ENCODE measurements around the gene OSBPL2. TPM values are rescaled to one million over a fixed set of nuclear protein-coding genes. Genes with fewer than 3 reads are reported as not detected.

Gene OSBPL2
- total and polyA plus RNA-seq, 2 donors (not counting 3 experiments of a cell fraction or from before 2014, with no cell fraction given), result 13.1 to 33.0 TPM

DNA sequence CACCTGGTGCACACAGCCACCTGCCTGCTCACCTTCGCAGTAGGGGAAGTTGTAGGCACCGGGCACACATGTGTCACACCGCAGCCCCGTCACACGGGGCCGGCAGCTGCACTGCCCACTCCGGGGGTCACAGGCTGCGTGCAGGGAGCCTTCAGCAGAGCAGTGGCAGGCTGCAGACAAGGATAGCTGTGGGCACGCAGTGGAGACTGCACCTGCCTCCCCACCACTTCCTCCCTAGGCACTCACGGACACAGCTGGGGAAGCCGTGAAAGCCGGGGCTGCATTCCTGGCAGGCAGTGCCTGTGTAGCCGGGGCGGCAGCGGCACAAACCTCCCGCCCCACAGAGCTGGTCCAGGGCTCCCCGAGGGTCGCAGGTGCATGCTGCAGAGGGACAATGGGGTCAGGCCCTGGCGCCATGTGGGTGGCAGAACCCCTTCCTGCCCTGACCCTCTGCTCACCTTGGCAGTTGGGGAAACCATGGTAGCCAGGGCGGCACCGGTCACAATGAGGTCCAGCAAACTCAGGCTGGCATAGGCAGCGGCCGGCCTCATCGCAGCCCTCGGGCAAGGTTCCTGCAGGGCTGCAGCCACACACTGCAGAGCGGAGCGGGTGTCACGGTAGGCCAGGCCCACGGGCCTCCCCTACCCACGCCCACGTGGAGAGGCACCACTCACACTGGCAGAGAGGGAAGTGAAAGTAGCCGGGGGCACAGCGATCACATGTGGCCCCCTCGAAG, 99.4 kb downstream of the OSBPL2 start:
- TF ChIP-seq GATA2 (IDR thresholded peaks at IDR 0.05; ENCODE audit: insufficient read depth, insufficient read length, low read depth, low read length) (no peak), FOS (IDR thresholded peaks at IDR 0.05; ENCODE audit: borderline replicate concordance, insufficient read depth, low read length) (no peak), EZH2 (IDR thresholded peaks at IDR 0.05; ENCODE audit: borderline replicate concordance, low read depth, low read length, severe bottlenecking) (no peak), JUN (IDR thresholded peaks at IDR 0.05; ENCODE audit: borderline replicate concordance, insufficient read depth, insufficient read length, low read depth) (no peak), POLR2AphosphoS5 (IDR thresholded peaks at IDR 0.05; ENCODE audit: insufficient read depth, low read depth, low read length) (no peak), POLR2A (IDR thresholded peaks at IDR 0.05; ENCODE audit: low read depth, low read length) (no peak), MYC (IDR thresholded peaks at IDR 0.05; ENCODE audit: low read depth, low read length) (no peak), MAX (IDR thresholded peaks at IDR 0.05; ENCODE audit: insufficient read depth, insufficient read length) (no peak)
- TF ChIP-seq, protein P1, sequence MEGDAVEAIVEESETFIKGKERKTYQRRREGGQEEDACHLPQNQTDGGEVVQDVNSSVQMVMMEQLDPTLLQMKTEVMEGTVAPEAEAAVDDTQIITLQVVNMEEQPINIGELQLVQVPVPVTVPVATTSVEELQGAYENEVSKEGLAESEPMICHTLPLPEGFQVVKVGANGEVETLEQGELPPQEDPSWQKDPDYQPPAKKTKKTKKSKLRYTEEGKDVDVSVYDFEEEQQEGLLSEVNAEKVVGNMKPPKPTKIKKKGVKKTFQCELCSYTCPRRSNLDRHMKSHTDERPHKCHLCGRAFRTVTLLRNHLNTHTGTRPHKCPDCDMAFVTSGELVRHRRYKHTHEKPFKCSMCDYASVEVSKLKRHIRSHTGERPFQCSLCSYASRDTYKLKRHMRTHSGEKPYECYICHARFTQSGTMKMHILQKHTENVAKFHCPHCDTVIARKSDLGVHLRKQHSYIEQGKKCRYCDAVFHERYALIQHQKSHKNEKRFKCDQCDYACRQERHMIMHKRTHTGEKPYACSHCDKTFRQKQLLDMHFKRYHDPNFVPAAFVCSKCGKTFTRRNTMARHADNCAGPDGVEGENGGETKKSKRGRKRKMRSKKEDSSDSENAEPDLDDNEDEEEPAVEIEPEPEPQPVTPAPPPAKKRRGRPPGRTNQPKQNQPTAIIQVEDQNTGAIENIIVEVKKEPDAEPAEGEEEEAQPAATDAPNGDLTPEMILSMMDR (IDR thresholded peaks at IDR 0.05; ENCODE audit: extremely low read depth in 1 of 2, insufficient read depth in 1 of 2, low read depth in 1 of 2, low read length in 2 of 2), result no peak
- peaks cover 4 to 38% of the 10 kb centered on the region in 2 experiments for H3K36me3 ChIP-seq (ENCODE audit: control insufficient read depth in 2 of 2, extremely low read depth in 1 of 2, insufficient read depth in 2 of 2, low read length in 2 of 2)
- no peaks in the 10 kb centered on the region for H3K4me1 ChIP-seq (ENCODE audit: control insufficient read depth, extremely low read depth, insufficient read depth, low read length)
- H3K79me2 ChIP-seq (ENCODE audit: control insufficient read depth, insufficient read depth, low read length), result peaks cover 3% of the 10 kb centered on the region
- intact Hi-C loops (cut with micrococcal nuclease), result no loop called here
- dilution Hi-C loops (cut with MboI; ENCODE audit: extremely low pct_ligation_motif_present, low sequenced_read_pairs), result no loop called here
- H3K27ac ChIP-seq (ENCODE audit: insufficient read depth, low read depth, low read length), result no peak overlapping the region
- CTCF ChIA-PET, result no interaction called here
- FAIRE-seq (no peak), DNase-seq (ENCODE audit: low read depth, low spot score) (no peak)
- BruUV-seq (replicated peaks), result TSS peak; percentile 36
- H3K9me1 ChIP-seq (replicated peaks; ENCODE audit: control insufficient read depth, extremely low read depth, insufficient read depth, low read length), result no peaks in the 10 kb centered on the region
- H3K4me3 ChIP-seq (replicated peaks in 1 of 3; ENCODE audit: insufficient read depth in 1 of 3, low read depth in 1 of 3, low read length in 3 of 3), result no peak overlapping the region
- H3K9me3 ChIP-seq (replicated peaks; ENCODE audit: control insufficient read depth, insufficient read depth, low read length), result no peaks in the 10 kb centered on the region
- no peak overlapping the region for H3K9ac ChIP-seq (replicated peaks; ENCODE audit: extremely low read depth, insufficient read depth, low read length)
- no peaks in the 10 kb centered on the region for H3K27me3 ChIP-seq (ENCODE audit: control insufficient read depth in 2 of 2, insufficient read depth in 2 of 2, low read length in 2 of 2)
- H4K20me1 ChIP-seq (replicated peaks; ENCODE audit: control insufficient read depth, extremely low read depth, insufficient read depth, low read length), result no peaks in the 10 kb centered on the region
- H2AFZ ChIP-seq (ENCODE audit: low read depth, low read length), result no peak overlapping the region
- no peak overlapping the region for H3K4me2 ChIP-seq (ENCODE audit: insufficient read depth, low read length)
- POLR2A ChIA-PET, result no interaction called here

All from endothelial cell of umbilical vein (primary cell).